Progenitor cell of endocrine pancreas (in vitro differentiated cells): ENCODE measurements around the gene FBXO5. TPM values are rescaled to one million over a fixed set of nuclear protein-coding genes. Genes with fewer than 3 reads are reported as not detected.
A peak's percentile ranks its signal among the peaks of the same experiment; 100 is the strongest.
"Not testable (repeated sequence)": the region's sequence is repeated elsewhere in the genome, so short reads cannot be mapped to it uniquely, and the experiment has no call there.

Source experiments
- DNase-seq: peaks from one replicate; pipeline ENCODE4 v3.0.0; 2021; ENCODE audit warnings: low spot score; ENCODE audit not compliant: unreplicated experiment
- H3K27ac Mint-ChIP-seq: 2 replicates; pipeline ENCODE4 v1.8.0; 2021; ENCODE audit warnings: mild to moderate bottlenecking, moderate library complexity, mixed read lengths
- H3K27me3 Mint-ChIP-seq: 2 replicates; pipeline ENCODE4 v1.8.0; 2021; ENCODE audit warnings: mixed read lengths
- H3K36me3 Mint-ChIP-seq: 2 replicates; pipeline ENCODE4 v1.8.0; 2022; ENCODE audit warnings: mixed read lengths; ENCODE audit not compliant: insufficient read depth
- H3K4me1 Mint-ChIP-seq: 2 replicates; pipeline ENCODE4 v1.8.0; 2021; ENCODE audit warnings: low read depth, mixed read lengths
- H3K4me3 Mint-ChIP-seq: 2 replicates; pipeline ENCODE4 v1.8.0; 2021; ENCODE audit warnings: low read depth, mild to moderate bottlenecking, moderate library complexity, mixed read lengths
- H3K9me3 Mint-ChIP-seq: 2 replicates; pipeline ENCODE4 v1.8.0; 2021; ENCODE audit warnings: low read depth, mixed read lengths
- total RNA-seq: library from RNA; stranded (reverse); gene quantifications from 2 replicates; pipeline ENCODE4 v1.2.1, GENCODE V29; 2021
- TF ChIP-seq, protein P1 (sequence below): fragments of 200-600 bp; sonication (generic); IDR thresholded peaks from one replicate; pipeline ENCODE4 v1.5.0; 2021; ENCODE audit warnings: antibody characterized with exemption, mild to moderate bottlenecking; ENCODE audit not compliant: unreplicated experiment

Gene FBXO5
- total RNA-seq, 1 donor from 2014 or later: 21.8 TPM

DNA sequence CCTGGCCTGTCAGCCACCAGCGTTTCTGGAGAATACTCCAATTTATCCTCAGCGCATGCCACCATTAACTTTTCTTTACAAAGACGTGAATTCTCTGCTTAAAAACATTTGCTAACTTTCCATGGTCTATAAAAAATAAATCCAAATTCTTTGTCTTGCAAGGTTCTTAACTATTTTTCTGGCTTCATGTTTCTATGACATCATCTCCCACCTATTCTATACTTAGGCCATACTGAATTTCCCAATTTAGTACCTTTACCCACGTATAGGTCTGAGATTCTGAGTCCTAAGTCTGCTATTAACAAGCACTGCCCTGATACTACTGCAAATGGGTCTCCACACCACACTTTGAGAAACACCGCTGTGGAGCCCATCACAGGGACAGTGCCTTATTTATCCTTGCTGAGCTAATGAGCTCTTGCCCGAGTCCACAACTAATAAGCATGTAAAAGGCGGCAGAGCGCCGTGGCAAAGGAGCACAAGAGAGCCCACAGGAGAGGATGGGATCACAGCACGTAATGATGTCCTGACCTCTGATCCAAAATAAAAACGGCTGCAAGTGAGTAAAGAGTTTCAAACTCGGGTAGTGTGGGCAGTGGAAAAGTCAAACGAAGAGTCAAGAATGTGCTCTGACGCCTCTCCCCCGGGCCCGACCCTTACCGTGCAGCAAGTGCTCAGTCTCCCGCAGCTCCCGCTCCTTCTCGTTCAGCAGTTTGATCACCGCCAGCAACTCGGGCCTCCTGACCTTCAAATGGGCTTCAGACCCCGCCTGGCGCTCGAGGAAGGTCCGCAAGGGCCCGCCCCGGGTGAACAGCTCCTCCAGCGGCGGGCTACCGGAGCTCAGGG, 19.1 kb upstream of the FBXO5 start:
- Mint-ChIP-seq H3K36me3 (peaks cover 4% of the 10 kb centered on the region), H3K9me3 (no peaks in the 10 kb centered on the region), H3K4me1 (peaks cover 17% of the 10 kb centered on the region), H3K27ac (peak overlapping the region; percentile 94), H3K27me3 (no peaks in the 10 kb centered on the region), H3K4me3 (peak overlapping the region; percentile 98)
- no peak for DNase-seq
- TF ChIP-seq, protein P1, sequence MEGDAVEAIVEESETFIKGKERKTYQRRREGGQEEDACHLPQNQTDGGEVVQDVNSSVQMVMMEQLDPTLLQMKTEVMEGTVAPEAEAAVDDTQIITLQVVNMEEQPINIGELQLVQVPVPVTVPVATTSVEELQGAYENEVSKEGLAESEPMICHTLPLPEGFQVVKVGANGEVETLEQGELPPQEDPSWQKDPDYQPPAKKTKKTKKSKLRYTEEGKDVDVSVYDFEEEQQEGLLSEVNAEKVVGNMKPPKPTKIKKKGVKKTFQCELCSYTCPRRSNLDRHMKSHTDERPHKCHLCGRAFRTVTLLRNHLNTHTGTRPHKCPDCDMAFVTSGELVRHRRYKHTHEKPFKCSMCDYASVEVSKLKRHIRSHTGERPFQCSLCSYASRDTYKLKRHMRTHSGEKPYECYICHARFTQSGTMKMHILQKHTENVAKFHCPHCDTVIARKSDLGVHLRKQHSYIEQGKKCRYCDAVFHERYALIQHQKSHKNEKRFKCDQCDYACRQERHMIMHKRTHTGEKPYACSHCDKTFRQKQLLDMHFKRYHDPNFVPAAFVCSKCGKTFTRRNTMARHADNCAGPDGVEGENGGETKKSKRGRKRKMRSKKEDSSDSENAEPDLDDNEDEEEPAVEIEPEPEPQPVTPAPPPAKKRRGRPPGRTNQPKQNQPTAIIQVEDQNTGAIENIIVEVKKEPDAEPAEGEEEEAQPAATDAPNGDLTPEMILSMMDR: no peak

DNA sequence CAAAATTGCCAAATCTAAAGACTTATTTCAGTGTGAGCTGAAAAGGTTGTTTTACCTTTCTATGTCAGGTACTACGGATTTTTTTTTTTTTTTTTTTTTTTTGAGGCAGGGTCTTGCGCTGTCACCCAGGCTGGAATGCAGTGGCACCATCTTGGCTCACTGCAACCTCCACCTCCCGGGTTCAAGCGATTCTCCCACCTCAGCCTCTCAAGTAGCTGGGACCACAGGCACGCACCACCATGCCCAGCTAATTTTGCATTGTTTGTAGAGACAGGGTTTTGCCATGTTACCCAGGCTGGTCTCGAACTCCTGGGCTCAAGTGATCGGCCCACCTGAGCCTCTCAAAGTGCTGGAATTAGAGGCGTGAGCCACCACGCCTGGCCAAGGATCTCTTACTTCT, 17.9 kb upstream of the FBXO5 start:
- not testable (repeated sequence) for H3K9me3 Mint-ChIP-seq, DNase-seq, H3K36me3 Mint-ChIP-seq, H3K27ac Mint-ChIP-seq, H3K27me3 Mint-ChIP-seq
- peaks cover 17% of the 10 kb centered on the region for H3K4me1 Mint-ChIP-seq
- H3K4me3 Mint-ChIP-seq: peak overlapping the region; percentile 98

GRCh38 chr6:153000243-153000642, 17.4 kb upstream of the FBXO5 start:
- H3K4me3 Mint-ChIP-seq: peak overlapping the region; percentile 40
- H3K9me3 Mint-ChIP-seq: no peaks in the 10 kb centered on the region
- H3K27ac Mint-ChIP-seq: no peak overlapping the region
- H3K27me3 Mint-ChIP-seq: no peaks in the 10 kb centered on the region
- no peak for DNase-seq
- TF ChIP-seq, protein P1: no peak
- H3K4me1 Mint-ChIP-seq: peaks cover 17% of the 10 kb centered on the region
- H3K36me3 Mint-ChIP-seq: peaks cover 4% of the 10 kb centered on the region

GRCh38 chr6:152999538-152999937, 16.7 kb upstream of the FBXO5 start:
- H3K36me3 Mint-ChIP-seq, H3K27me3 Mint-ChIP-seq, DNase-seq, H3K4me3 Mint-ChIP-seq, H3K9me3 Mint-ChIP-seq: not testable (repeated sequence)
- H3K27ac Mint-ChIP-seq: peak overlapping the region; percentile 5
- peaks cover 17% of the 10 kb centered on the region for H3K4me1 Mint-ChIP-seq

DNA sequence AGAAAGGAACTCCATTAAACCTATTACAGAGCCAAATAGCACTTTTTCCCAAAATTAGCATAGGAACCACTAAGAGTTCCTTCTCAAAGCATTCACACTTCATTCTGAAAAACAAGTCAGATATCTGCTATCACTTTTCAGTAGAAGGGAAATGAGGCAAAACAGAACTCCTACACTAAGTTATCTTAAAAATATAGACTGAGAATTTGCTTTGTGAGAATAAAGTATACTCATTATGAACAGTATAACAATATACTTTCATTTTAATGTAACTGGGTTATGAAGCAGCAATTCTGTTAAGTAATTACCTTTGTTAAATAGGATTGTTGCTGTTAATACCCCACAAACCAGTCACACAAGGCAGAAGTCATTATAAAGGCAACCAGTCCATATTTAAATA, 11.0 kb upstream of the FBXO5 start:
- TF ChIP-seq, protein P1: no peak

DNA sequence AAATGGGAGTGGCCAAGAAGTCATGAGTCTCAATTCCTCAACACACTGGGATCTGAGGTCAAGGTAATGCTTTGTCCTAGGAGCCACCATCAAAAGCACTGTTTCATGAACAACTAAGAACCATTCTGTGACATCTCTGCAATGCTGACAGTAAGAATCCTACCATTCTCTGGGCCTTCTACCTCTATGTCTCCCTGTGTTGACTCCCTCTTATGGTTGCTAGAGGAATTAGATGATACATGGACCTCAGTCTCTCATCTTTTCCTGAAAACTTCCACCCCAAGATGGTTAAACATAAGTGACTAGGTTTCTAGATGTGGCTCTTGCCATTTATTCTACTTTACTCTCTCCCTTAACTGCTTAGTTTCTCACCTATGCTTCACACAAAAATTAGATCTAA, 10.6 kb upstream of the FBXO5 start:
- peaks cover 13% of the 10 kb centered on the region for H3K36me3 Mint-ChIP-seq
- H3K27ac Mint-ChIP-seq: no peak overlapping the region
- no peak overlapping the region for H3K4me3 Mint-ChIP-seq
- TF ChIP-seq, protein P1: no peak
- no peaks in the 10 kb centered on the region for H3K27me3 Mint-ChIP-seq
- H3K9me3 Mint-ChIP-seq: no peaks in the 10 kb centered on the region
- no peaks in the 10 kb centered on the region for H3K4me1 Mint-ChIP-seq
- DNase-seq: no peak

More for the DNA sequence above, 11.0 kb upstream of the FBXO5 start:
- no peak overlapping the region for H3K4me3 Mint-ChIP-seq
- H3K27ac Mint-ChIP-seq: no peak overlapping the region
- no peaks in the 10 kb centered on the region for H3K27me3 Mint-ChIP-seq
- DNase-seq: no peak
- H3K4me1 Mint-ChIP-seq: no peaks in the 10 kb centered on the region
- H3K36me3 Mint-ChIP-seq: peaks cover 13% of the 10 kb centered on the region
- H3K9me3 Mint-ChIP-seq: no peaks in the 10 kb centered on the region
